Right lobe of liver (tissue), 4 donors: ENCODE data around the gene HDAC4.

Experiments
- POLR2A ChIP-seq: fragments of 450-650 bp; IDR thresholded peaks from one replicate; pipeline ENCODE4 v1.6.1; 2017; ENCODE audit warnings: antibody characterized with exemption, mild to moderate bottlenecking
- TF ChIP-seq, protein P1 (sequence below), 4 donors: fragments of 200-600 bp in 3 of 4; fragments of 450-650 bp in 1 of 4; IDR thresholded peaks; one replicate each; pipeline versions ENCODE4 v1.5.1 to v1.8.0; 2016 to 2022; ENCODE audit warnings: antibody characterized with exemption in 4 of 4, mild to moderate bottlenecking in 2 of 4
- donor health status: DM: no; HTN: no; CAD: no.
- donor health status: DM: no; HTN: no; CAD: no.
- donor health status: DM: no; HTN: yes; CAD: no.

DNA sequence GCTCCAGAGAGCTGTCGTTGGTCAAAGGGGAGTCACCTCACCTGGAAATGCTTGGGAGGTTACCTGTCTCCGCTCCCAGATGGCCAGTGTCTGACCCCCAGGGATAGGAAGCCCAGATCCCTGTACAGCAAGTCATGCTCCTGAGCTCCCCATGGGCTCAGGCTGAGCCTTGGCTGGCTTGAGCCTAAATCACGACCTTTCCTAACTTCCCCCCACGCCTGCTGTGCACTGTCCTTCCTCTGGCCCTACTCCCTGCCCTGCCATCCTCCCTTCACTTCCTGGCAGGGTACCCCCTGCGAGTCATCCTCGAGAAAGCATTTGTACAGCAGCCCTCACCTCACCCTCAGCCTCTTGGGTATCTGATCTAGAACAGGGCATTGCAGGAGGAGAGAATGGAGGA, 9.2 kb upstream of the HDAC4 start:
- TF ChIP-seq, protein P1, sequence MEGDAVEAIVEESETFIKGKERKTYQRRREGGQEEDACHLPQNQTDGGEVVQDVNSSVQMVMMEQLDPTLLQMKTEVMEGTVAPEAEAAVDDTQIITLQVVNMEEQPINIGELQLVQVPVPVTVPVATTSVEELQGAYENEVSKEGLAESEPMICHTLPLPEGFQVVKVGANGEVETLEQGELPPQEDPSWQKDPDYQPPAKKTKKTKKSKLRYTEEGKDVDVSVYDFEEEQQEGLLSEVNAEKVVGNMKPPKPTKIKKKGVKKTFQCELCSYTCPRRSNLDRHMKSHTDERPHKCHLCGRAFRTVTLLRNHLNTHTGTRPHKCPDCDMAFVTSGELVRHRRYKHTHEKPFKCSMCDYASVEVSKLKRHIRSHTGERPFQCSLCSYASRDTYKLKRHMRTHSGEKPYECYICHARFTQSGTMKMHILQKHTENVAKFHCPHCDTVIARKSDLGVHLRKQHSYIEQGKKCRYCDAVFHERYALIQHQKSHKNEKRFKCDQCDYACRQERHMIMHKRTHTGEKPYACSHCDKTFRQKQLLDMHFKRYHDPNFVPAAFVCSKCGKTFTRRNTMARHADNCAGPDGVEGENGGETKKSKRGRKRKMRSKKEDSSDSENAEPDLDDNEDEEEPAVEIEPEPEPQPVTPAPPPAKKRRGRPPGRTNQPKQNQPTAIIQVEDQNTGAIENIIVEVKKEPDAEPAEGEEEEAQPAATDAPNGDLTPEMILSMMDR (IDR thresholded peaks at IDR 0.05): no peak
- no peak for TF ChIP-seq POLR2A
